GM19099 (cell line): Measurements from ENCODE around the gene RNF26.
A peak's percentile ranks its signal among the peaks of the same experiment; 100 is the strongest.

Experiments used
- POLR2A ChIP-seq: IDR thresholded peaks from 3 replicates; pipeline ENCODE4 v1.6.1; 2011; ENCODE audit warnings: low read depth; ENCODE audit not compliant: insufficient read length; ENCODE audit errors: extremely low read depth

The RNF26 gene

DNA sequence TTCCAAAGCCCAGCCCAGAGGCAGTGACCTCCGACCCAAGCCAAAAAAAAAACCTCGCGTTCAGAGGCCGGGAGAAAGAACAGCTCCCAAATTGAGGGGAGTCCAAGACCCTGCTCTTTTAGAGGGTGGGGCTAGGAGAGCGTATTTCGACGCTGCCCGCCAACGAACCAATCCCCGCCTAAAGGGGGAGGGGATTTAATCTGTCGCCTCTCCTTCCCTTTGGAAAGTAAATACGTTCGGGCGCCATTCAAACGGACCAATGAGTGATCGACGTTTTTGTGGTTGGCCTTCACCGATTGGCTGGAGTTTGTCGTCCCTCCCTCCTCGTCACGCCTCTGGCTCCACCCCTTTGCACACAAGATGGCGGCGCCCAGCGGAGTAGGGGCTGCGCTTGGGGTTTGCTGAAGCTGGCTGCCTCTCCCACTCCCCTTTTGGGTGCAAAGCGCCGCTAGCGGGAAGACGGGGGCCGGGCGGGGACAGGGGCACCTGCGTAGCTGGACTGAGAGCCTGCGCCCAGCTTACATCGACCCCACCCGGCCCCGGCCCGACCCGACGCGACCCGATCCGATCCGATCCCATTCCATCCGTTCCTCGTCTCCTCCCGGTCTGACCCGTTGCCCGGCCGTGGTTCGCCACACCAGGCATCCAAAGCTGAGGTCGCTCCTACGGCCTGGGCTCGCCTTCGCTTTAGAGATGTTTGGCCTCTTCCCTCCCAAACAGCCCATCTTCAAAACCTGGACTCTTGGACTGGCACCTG lies at the start of gene RNF26:
Gene RNF26 (plus strand): TSS at position 354 of the 757 bp plus-strand sequence. CDS start 596 bp downstream, outside the sequence.
- TF ChIP-seq POLR2A = peak; percentile 78

DNA sequence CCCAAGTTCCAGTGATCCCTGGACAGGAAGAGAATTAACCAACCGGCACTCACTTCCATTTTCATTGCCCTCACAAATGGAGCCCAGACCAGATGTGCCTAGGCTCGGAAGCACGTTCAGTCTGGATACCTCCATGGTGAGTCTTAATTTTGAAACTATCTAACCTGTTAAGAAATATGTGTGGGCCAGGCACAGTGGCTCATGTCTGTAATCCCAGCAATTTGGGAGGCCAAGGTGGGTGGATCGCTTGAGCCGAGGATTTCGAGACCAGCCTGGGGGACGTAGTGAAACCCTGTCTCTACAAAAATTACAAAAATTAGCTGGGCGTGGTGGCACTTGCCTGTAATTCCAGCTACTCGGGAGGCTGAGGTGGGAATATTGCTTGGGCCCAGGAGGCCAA lies 48.9 kb upstream of the RNF26 start:
- TF ChIP-seq POLR2A = no peak

DNA sequence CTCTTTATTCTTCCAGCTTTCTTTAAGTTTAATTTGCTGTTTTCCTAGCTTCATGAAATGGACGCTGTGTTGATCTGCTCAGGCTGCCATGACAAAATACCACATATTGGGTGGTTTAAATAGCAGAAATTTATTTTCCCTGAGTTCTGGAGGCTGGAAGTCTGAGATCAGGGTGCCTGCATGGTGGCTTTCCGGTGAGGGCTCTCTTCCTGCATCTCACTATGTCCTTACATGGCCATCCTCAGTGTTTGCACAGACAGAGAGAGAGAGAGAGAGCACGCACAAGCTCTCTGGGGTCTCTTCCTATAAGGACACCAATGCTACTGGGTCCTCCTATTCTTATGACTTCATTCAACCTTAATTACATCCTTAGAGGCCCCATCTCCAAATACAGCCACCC lies 46.1 kb upstream of the RNF26 start:
- no peak for TF ChIP-seq POLR2A

DNA sequence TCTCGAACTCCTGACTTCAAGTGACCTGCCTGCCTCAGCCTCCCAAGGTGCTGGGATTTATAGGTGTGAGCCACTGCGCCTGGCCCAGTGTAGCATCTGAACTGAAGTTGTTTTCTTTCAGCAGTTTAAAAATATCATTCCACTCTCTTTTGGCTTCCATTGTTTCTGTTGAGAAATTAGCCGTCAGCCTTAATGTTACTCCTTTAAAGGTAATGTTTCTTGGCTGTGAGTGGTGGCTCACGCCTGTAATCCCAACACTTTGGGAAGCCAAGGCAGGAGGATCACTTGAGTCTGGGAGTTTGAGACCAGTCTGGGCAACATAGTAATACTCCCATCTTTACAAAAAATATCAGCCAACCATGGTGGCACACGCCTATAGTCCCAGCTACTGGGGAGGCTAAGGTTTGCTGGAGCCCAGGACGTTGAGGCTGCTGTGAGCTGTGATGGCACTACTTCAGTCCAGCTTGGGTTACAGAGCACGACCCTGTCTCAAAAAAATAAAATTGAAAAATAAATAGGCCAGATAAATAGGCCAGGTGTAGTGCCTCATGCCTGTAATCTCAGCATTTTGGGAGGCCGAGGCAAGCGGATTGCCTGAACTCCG lies 43.3 kb upstream of the RNF26 start:
- no peak for TF ChIP-seq POLR2A

DNA sequence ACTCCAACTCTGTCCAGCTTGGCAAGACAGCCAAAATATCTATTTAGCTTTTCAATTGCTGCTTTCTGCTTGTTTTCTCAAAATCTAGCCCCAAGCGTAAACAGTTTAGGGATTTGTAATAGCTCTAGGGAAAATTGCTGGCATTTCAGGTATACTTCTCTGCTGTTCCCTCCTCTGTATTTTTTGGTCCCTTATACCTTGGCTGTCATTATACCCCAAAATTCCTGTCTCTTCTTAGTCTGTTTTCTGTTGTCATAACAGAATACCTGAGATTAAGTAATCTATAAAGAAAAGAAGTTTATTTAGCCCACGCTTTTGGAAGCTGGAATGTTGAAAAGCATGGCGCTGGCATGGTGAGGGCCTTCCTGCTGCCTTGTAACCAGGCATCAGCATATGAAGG lies 40.9 kb upstream of the RNF26 start:
- TF ChIP-seq POLR2A = no peak

DNA sequence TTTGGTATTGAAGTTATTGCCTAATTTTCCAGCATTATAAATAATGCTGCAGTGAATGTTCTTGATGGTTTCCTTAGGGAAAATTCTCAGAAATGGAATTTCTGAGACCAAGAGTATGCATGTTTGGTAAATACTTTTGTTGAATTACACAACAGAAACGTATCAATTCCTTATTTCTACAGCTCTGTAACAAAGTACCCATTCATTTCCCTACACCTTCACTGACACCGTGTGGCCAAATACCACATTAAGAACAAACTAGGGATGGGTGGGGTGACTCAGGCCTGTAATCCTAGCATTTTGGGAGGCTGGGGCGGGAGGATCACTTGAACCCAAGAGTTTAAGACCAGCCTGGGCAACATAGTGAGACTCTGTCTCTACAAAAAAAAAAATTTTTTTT lies 39.1 kb upstream of the RNF26 start:
- TF ChIP-seq POLR2A = no peak

DNA sequence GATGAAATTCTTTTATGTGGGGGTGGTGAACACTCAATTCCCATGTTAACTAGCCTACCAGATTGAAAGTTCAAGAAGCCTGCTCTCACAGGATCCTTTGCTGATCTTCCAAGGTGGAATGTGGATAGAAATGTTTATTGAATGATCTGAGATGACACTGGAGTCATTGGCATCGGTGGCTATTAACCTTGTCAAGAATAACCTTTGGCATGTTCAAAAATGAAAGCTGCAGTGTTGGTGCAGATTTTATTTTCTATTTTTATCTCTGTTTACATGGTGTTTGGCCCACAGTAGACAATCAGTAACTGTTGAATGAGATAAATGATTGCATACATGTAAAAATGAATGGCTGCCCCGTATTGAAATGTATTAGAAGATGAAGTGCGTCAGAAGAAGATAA lies 36.4 kb upstream of the RNF26 start:
- TF ChIP-seq POLR2A = no peak

DNA sequence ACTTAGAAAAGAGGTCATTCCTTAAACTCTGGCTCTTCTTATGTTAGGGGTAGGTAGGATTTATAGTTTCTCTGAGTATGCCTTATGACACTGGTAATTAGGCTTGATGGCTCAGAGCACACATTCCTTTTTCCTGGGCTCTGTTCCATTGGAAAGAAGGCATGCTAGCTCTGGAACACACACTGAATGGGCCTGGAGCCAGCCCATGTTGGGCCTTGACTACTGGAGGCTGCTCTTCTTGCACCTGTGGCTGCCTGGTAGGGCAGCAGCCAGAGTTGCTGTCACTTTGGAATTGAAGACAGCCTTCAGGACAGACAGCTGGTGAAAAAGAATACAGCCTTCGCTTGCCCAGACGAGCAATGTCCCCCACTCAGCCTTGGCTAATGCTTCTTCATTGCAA lies 35.6 kb upstream of the RNF26 start:
- TF ChIP-seq POLR2A = no peak

DNA sequence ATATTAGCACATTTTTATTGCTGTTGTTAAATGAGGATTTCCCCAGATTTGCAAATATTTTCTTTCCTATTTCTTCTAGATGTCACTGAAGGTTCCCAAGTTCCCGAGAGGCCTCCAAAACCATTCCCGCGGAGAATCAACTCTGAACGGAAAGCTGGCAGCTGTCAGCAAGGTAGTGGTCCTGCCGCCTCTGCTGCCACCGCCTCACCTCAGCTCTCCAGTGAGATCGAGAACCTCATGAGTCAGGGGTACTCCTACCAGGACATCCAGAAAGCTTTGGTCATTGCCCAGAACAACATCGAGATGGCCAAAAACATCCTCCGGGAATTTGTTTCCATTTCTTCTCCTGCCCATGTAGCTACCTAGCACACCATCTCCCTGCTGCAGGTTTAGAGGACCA lies 34.9 kb upstream of the RNF26 start:
- TF ChIP-seq POLR2A = no peak

DNA sequence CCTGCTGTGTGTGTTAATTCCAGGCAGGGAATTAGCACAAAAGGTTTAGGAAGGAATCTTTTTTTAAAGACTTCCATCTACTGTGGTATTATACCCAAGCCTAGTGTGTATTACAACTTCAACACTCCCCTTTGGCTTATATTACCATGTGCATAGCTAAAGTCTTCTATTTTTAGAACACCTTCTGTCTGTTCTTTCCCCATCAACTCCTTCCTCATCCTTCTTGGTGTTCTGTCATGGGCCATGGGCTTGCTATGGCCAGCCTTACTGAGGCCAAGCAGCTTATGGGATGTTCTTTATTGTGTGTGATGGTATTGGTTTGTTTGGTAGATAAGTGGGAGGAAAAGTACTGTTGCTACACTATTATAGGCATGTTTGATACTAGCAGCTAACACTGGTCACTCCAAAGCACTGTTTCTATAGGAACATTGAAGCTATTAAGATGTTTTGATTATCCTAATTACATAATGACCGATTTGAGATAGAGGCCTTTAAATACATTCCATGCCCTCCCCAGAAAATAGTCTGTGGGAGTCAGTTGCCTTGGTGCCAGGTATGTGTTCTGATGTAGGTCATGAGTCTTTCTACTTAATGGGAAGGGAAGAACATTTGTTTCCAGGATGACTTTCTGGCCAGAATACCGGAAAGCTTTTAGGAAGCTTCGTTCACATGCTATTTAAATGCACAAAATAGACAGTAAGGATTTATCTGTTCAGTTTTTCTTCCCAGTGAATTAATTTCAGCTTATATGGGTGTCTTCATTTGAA lies 33.9 kb upstream of the RNF26 start:
- TF ChIP-seq POLR2A = no peak

DNA sequence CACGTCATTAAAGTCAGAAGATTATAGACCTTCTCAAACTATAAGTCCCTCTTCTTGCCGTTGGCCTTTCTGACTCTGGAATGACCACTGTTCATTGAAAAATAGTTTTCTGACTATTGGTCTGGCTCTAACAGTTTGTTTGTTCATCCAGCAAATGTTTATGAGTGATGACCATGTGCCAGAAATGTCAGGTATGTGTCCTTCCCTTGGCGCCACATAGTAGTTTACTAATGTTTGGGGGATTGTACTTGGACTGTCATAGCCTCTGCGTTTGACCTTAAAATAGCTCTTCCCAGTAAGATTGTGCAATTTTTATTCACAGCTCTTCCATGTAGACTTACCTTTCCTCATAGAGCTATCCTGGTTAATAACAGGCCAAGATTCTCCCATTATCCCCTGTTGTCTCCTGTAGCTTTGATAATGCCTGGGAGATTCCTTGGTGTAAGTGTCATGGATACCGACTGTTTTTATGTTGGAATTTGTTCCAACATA lies 31.1 kb upstream of the RNF26 start:
- no peak for TF ChIP-seq POLR2A

DNA sequence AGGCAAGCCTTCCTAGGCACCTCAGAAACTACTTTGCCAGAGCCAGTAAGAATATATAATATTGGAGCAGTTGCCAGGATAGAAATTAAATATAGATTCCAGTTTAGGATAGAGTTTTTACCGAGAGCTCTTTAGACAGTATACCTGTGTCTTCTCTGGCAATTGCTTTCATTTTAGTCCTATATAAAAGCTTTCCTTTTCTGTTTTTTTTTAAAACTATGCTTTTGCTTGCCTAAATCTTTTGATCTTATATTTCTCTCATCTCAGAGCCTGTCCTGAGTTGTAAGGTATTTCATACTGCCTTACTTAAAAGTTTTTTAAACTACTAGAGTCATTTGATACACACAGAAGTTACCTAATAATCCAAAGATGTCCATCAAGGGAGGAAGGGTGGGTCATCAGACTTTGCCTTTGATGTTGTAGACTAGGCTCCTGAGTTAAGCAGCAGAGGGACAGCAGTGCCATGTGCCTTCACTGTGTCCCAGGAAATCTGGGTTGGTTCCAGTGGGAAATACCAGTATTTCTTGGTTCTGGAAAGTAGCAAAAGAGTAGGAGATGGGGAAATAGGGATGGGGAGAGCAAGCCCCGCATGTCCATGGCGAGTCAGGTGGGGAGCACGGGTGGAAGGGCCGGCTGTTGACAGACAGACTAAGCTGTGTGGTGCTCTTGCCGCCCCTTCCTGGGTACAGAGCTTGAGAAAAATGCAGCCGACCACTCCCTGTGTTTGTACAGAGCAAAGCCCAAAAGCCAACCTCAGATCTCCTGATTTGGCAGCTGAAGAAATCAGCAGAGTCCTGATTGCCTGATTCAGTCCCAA lies 28.6 kb upstream of the RNF26 start:
- TF ChIP-seq POLR2A = no peak

DNA sequence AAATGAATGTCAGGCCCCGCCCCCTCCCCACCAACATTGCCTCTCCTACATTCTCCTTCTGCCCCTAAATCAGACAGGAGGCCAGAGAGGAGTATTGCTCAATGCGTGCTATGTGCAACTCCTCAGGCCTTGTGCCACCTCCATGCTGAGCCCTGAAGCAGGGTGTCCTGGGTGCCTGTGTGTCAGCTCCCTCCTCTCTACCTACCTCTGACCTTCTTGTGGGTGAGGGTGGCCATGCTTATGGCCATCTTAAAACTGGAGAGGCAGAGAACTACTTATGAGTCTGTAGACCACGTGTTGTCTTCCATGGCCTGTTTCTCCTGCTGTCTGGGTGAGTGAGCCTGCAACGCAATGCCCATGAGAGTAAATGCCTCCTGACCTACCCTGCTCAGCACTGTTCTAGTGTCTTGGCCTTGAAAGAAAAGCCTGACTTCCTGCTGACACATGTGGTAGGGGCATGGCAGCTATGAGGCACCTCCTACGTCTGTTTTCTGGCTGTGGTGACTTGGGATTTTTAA lies 27.9 kb upstream of the RNF26 start:
- TF ChIP-seq POLR2A = no peak

DNA sequence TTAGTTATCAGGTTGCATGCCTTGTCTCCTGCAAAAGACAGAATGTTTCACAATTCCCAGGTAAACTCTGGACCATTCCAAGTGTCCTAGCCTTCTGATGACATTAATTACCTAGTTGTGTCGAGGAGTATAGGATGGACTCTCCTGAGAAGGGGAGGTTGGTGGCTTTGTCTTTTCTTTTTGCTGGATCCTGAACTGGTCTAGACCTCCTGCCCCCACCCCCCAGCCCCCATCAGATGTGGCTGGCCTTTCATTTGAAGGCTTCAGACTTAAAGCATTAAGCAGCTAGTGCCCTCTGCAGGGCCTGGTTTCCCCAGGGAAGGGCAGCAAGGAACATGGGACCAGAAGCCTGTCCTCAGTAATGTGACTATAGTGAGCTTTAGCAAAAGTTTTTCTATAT lies 27.1 kb upstream of the RNF26 start:
- TF ChIP-seq POLR2A = no peak

DNA sequence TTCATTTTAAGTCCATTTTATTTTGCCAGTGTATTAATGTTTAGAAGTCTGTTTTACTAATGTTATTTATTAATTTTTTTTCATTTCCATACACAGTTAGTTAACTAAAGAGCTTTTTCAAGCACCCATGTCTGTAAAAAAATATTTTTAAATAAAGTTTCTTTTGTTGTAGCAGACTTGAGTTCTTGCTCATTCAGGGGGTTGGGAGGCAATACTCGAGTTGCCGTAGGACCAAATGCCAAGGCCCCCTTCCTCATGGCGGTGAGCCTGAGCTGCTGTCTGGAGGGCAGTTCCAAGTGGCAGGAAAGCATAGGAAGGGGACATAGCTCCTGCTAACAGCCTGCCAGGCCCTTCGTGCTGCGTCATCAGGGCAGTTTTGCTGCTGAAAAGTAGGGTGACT lies 26.4 kb upstream of the RNF26 start:
- no peak for TF ChIP-seq POLR2A

DNA sequence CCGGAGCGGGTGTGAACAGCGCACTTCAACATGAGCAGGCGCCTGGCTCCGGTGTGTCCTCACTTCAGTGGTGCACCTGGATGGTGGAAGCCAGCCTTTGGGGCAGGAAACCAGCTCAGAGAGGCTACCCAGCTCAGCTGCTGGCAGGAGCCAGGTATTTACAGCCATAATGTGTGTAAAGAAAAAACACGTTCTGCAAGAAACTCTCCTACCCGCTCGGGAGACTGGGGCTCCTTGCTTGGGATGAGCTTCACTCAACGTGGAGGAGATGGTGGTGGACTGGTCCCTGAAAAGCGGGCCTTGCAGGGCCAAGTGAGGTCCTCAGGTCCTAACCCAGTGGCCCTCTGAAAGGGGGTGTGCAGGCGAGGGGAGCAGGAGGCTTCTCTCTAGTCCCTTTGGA lies 24.9 kb upstream of the RNF26 start:
- no peak for TF ChIP-seq POLR2A
